Muscle of back (tissue), 13 donors: ENCODE measurements around the gene KAT2A. TPM values are rescaled to one million over a fixed set of nuclear protein-coding genes. Genes with fewer than 3 reads are reported as not detected.
"Not testable (repeated sequence)": the region's sequence is repeated elsewhere in the genome, so short reads cannot be mapped to it uniquely, and the experiment has no call there.

ENCODE experiments used
- DNase-seq, 3 donors: peaks; one replicate each; pipeline versions ENCODE4 v3.0.0 to v3.0.0-alpha.2; 2013
- long read RNA-seq, 9 donors: transcript quantifications; one replicate each; lab custom pipeline, GENCODE V29; 2026
- polyA plus RNA-seq, 10 donors: library from polyadenylated mRNA; unstranded; fragments of 120-200 nt; gene quantifications; one replicate each; pipeline ENCODE4 v1.2.1, GENCODE V29; 2013; ENCODE audit not compliant: insufficient read length in 10 of 10

Gene KAT2A
- 10 to 100 TPM; 28.7 to 62.9 (median 44.1) TPM for polyA plus RNA-seq
- long read RNA-seq, donor 1, partial matches to known transcripts = 0 of 3 reads
- long read RNA-seq, donor 1, other reads (novel, unspliced or antisense) = 0 of 3 reads
- long read RNA-seq, donor 2, partial matches to known transcripts = 0 of 4 reads
- long read RNA-seq, donor 2, other reads (novel, unspliced or antisense) = 0 of 4 reads
- long read RNA-seq, donor 3 = 0 reads
- long read RNA-seq, donor 4, partial matches to known transcripts = 0 of 3 reads
- long read RNA-seq, donor 4, other reads (novel, unspliced or antisense) = 0 of 3 reads
- long read RNA-seq, donor 5, partial matches to known transcripts = 0 of 10 reads
- long read RNA-seq, donor 5, other reads (novel, unspliced or antisense) = 0 of 10 reads
- long read RNA-seq, donor 6, partial matches to known transcripts = 0 of 8 reads
- long read RNA-seq, donor 6, other reads (novel, unspliced or antisense) = 0 of 8 reads
- long read RNA-seq, donor 7, transcript KAT2A-202 (18 exons, 2,990 nt) = major isoform, 7 of 14 reads
- long read RNA-seq, donor 7, partial matches to known transcripts = 6 of 14 reads
- long read RNA-seq, donor 7, other reads (novel, unspliced or antisense) = 0 of 14 reads
- long read RNA-seq, donor 8, partial matches to known transcripts = 0 of 7 reads
- long read RNA-seq, donor 8, other reads (novel, unspliced or antisense) = 0 of 7 reads
- long read RNA-seq, donor 9, partial matches to known transcripts = 0 of 1 reads
- long read RNA-seq, donor 9, other reads (novel, unspliced or antisense) = 0 of 1 reads

DNA sequence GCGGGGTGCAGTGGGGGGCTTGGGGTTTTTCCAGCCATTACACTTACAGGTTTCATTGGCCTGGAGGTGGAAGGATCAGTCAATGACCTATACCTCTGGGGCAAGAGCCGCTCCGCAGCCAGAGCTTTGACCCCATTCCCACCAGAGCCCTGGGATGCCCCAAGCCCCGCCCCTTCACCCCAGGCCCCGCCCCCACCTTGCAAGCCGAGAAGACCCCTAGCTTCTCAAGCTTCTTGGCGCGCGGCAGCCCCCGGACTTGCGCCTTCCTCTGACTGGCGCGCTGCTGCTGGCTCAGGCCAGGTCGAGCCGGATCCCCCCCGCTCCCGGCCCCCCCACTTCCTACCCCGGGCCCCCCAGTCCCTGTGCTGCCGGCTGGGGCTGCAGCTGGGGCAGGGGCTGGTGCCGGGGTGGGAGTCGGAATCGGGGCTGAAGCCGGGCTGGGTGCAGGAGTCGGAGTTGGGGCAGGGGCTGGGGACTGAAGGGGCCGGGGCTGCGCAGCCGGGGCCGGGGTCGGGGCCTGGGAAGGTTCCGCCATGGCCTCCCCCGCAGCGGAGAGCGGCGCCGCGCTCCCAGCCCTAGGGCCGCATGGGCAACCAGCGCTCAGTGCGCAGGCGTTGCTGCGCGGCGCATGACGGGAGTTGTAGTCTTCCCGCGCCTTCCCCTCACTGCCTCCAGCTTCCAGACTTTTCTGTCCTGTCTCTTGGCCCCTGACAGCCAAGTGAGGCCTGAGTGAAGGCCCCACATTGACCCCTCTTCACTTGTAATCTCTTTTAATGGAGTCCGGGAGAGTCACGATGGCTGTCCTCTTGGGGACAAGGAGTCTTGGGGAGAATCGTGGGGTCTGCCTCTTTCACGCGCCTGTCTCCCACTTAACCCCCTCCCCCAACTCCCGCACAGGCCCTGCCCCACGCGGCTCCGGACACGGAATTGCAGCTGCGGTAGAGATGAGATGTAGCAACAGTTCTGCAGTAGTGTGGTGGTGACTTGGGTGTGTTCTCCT lies at the start of gene KAT2A:
Gene KAT2A (minus strand): TSS at position 598 of the 1,000 bp plus-strand sequence. CDS start 63 bp downstream, at position 535.
- DNase-seq = peak; percentile 81 to 95 (median 92)

DNA sequence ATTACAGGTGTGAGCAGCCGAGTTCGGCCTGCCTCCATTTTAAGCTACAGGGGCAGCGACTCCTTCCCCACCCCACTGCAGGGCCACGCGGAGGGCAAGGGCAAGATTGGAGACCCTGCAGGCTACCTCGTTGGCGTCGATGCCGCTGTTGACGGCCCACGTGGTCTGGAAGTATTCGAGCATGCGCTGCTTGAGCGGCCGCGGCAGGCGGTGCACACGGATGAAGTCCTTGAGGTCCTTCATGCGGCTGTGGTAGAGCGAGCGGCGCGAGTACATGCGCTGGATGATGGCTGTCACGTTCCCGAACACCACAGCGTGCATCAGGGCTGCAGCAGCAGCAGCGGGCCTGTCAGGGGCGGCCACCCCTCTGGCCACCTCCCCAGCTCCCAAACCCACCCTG lies 48.2 kb upstream of the KAT2A start:
- no peak for DNase-seq

DNA sequence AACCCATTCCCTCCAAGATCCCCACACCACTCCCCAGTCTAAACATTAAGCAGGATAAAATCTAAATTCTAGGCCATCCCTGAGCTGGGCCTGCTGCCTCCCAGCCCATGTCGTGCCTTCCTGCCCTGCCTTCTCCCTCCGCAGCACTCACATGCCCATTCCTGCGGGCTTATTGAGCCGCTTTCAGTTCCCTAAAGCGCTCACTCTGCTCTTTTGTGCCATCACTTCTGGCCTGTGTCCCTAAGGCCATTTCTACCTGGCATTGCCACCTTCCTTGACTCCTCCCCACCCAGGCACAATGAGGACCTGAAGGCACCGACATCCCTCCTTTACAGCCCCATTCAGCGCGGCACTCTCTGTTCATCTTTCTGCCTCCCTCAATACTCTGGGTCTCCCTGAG lies 46.6 kb upstream of the KAT2A start:
- DNase-seq = no peak

DNA sequence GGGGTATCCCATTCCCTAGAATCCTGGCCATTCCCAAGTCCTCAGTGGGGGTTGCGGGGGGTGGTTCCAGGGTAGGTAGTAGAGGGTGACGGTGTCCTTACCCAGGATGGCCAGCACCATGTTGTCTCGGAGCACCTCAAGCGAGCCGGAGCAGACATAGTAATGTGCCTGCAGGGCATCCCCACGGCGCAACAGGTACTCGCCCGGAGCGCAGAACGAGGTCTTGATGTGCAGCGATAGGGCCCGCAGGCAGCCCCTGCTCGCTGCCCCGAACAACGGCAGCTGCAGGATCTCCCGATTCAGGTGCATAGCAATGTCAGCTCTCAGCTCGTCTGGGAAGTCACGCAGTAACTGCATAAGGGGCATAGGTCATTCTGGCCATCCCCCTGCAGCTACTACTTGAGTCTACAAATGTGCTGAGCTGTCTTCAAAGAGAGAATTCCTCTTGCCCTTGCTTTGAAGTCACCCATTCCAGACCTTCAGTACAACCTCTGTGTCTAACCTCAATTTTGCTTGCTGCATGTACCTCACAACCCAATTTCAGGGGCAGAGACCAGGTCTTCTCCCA lies 45.1 kb upstream of the KAT2A start:
- no peak for DNase-seq

DNA sequence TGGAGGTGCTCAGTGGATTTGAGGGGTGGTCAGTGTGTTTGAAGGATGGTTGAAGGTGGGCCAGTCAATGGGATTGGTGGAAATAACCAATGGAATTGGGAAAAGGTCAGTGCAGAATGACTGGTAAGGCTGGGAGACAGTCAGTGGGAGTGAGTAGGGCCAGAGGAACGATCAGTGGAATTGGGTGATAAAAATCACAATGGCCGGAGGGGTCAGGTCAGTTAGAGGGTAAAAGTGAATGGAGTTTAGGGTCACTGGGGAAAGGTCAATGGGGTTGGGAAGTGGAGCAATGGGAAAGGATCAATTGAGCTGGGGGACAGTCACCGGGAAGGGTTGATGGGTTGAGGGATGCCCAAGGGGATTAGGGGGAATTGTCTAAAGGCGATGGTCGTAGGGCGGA lies 44.6 kb upstream of the KAT2A start:
- no peak for DNase-seq

DNA sequence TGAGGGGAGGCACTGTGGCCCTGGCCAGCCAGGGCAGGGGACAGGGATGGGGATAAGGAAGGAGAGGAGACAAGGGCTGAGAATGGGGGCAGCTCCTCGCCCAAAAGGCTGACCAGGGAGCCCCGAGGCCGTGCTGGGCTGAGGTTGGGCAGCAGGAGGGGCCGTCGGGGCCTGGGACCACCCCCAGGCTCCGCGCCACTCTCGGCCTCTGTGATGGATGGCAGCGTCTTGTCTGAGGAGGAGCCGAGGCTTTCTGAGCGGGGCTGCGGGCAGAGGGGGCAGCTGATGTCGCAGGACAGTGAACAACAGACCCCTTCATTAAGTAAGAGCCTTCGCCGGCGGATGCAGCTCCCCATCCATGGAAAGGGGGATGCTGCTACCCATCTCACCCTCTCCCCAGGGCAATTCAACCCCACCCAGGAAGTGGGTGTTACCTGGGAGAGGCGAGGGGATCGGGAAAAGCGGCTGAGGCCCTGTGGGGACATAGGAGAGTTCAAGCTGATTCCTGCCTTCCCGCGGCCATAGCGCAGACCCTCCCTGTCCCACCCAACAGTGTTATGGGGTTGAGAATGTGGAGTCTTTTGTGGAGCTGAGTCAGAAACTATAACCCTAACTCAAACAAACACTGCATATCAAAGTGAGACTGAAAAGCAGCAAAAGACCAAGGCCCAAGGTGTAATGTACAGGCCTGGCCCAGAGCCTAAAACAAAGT lies 42.7 kb upstream of the KAT2A start:
- no peak for DNase-seq

DNA sequence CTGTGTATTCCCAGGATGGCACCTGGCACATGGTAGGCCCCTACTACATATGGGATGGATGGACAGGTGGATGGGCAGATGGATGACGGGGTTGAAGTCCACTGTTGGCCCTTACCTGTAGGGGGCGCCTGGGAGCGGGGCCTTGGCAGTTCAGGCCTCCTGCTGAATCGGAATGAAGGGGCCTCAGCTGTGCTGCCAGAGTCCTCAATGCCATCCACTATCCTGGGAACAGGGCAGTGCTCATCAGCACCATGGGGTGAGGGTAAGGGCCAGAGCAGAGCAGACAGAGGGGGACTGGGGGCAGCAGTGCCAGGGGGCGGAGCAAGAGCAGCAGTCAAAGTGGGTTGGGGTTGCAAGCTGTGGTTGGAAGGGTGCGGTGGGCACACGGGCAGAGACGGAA lies 41.9 kb upstream of the KAT2A start:
- DNase-seq = no peak

DNA sequence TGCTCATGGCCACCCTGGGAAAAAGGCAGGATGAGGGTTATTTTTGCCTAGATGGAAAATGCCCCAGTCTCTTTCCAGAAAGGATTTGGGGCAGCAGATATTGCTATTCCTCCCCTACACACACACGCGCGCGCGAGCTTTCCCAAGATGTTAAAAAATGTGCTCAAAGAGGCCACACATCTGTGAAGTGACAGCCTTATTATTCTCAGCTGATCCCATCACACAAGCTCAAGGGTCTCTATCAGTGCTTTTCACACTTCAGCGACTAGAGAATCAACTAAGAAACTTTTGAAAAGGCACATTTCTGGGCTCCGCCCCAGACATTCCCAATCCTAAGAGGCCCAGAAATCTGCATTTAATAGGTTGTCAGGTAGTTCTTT lies 39.4 kb upstream of the KAT2A start:
- DNase-seq = no peak

DNA sequence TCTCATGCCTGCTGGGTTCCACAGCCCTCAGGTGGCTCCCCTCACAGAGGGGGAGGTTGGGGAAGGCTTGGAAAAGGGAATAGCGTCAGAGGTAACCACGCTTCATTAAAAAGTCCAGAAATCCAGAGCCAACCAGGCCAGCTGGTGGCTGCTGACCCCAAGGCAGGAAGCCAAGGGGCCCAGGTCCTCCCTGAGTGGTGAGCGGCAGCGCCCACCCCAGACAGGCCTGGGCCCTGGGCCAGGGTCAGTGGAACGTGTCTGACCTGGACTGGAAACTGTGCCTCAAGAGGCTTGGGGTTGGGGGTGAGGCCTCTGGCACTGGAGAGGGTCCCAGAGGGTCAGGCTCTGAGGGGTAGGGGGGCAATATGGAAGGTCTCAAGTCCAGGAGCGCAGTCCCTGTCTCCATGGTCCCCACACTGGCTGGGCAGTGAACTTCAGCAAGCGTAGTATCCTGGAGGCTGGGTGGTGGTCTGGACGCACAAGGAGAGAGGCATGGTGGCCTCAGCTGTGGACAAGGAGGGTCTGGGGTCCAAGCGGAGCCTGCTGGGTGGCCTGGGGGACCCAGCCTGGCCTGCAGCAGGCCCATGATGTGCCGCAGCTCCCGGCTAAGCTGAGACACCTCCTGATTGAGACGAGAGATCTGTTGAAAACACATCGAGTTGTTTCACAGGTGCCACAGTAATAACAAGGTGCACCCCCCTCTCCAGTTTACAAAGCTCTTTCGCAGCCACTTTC lies 38.8 kb upstream of the KAT2A start:
- no peak for DNase-seq

DNA sequence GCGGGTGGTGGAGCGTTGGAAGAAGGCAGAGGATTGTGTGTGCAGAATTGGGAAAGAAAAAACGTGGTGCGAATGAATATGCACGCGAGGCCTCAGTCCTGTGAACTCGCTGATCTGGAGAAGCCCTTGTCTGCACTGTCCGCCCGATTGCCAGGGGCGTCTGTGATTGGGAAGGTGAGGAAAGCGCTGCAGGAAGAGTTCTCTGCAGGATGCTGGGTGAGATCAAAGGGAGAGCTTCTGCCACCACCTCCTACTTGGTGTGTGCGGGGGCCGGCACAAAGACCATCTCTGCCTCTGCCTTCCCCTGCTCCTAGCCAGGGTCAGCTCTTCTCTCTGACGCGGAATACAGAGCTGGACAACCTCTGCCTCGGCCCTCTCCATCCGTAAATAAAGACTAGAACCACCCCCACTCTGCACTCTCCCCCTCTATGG lies 34.5 kb upstream of the KAT2A start:
- peak in 1 of 3 donors; percentile 37 for DNase-seq

DNA sequence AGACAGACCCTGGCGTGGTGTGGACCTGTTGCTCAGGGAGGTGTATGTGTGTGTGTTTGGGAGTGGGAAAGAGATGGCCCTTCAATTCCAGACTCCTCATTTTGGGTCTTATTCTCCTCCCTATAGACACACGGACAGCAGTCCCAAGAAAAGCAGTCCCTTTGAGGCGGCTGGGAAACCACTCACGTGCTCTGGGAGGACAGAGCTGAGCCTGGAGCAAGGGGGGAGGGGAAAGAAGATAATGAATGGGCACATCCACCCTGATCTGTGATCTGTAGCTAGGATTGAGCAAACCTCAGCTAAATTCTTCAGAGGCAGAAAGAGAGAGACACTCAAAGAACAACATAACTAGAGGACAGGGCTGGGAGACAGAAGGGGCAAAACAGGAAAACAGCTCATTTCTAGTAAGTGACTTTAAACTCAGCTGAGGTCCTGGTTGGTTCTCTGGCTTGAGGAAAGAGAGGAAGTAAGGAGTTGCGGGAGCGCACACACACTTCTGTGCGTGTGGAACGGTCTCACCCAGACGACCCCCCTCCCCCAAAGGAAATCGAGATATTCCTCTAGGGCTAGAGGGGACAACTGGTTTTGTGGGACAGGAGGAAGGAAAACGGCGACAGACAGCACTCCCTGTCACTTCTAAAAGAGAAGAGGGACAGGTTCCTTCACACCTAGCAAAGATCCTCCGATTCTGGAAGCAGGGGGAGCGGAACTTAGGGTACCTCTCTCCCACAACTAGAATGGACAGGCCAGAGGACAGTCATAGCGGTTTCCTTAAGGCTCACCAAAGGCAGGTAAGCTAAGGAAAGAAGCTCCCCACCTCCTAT lies 33.0 kb upstream of the KAT2A start:
- DNase-seq = peak in 1 of 3 donors; percentile 22

DNA sequence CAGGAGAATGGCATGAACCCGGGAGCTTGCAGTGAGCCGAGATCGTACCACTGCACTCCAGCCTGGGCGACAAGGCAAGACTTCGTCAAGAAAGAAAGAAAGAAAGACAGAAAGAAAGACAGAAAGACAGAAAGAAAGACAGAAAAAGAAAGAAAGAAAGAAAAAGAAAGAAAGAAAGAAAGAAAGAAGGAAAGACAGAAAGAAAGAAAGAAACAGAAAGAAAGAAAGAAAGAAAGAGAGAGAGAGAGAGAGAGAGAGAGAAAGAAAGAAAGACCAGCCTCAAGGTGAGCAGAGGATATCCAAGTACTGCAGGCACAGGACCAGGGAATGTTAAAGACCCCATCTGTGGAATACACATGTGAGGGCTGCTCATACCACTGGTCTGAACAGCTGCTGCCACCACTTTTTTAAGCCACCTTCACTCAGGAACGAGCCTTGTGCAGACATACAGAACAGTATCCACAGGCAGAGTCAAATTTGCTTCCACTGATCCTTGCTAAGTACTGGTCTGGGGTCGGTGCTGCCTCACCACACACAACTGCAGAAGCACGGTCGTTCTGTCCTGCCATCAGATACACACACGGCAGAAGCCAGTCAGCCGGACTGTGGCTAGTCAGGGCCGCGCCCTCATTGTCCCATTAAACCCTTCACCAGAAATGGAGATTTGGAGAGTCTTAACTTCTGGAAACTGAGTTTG lies 25.9 kb upstream of the KAT2A start:
- DNase-seq = no peak

DNA sequence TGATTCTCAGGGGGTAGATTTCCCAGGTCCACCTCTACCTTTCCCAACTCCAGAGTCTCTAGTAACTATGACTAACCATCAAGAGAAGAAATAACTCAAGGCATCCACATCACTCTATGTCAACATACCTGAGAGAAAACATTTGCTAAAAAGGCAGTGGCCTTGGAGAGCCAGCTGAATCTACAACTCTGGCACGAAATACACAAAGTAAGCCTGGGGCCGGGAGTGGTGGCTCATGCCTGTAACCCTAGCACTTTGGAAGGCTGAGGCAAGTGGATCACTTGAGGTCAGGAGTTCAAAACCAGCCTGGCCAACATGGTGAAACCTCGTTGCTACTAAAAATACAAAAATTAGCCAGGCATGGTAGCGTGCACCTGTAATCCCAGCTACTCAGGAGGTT lies 22.0 kb upstream of the KAT2A start:
- not testable (repeated sequence) for DNase-seq

DNA sequence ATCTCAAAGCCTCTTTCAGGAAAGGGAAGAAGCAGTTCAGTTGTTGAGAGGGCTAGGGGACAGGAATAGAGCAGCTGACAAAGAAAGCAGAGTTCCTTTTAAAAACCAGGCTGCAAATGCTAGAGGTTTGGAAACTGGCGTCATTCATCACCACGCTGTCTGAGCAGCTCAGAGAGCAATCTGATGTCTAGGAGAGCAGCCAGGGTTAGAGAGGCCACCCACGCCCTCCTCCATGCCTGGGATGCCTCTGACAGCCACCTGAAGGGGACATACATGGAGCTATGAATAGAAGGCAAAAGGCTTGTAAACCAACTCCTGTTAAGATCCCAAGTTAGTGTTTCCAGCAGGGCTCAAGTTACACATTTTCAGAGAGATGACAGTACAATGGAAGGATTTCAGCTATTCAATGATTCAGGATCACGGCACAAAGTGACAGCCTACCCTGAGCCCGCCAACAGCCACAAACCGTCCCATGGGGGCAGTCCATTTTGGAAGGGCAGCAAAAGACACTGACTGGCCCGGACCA lies 21.3 kb upstream of the KAT2A start:
- peak in 2 of 3 donors; percentile 24 to 70 for DNase-seq

DNA sequence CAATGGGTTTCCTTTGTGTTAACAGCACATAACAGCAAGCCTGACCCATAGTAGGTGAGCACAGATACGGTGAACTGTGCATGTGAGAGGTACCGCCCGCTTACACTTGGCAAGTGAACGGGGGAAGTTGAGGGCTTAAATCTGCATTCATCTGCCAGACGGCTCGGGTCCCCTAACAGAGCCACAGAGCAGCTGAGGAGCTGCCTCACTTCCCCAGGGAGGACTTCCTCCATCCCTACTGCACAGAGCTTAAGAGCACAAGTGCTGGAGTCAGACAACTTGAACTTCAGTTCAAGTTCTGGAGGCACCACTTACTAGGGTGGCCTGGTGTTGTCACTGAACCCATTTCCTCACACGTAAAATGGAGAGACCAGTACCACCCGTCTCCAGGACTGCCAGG lies 20.2 kb upstream of the KAT2A start:
- DNase-seq = no peak

DNA sequence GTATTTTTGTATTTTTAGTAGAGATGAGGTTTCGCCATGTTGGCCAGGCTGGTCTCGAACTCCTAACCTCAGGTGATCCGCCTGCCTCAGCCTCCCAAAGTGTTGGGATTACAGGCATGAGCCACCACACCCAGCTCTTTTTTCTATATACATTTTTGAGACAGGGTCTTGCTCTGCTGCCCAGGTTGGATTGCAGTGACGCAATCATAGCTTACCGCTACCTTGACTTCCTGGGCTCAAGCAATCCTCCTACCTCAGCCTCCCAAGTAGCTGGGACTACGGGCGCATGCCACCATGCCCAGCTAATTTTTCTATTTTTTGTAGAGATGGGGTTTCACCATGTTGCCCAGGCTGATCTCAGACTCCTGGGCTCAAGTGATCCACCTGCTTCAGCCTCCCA lies 19.5 kb upstream of the KAT2A start:
- not testable (repeated sequence) for DNase-seq

DNA sequence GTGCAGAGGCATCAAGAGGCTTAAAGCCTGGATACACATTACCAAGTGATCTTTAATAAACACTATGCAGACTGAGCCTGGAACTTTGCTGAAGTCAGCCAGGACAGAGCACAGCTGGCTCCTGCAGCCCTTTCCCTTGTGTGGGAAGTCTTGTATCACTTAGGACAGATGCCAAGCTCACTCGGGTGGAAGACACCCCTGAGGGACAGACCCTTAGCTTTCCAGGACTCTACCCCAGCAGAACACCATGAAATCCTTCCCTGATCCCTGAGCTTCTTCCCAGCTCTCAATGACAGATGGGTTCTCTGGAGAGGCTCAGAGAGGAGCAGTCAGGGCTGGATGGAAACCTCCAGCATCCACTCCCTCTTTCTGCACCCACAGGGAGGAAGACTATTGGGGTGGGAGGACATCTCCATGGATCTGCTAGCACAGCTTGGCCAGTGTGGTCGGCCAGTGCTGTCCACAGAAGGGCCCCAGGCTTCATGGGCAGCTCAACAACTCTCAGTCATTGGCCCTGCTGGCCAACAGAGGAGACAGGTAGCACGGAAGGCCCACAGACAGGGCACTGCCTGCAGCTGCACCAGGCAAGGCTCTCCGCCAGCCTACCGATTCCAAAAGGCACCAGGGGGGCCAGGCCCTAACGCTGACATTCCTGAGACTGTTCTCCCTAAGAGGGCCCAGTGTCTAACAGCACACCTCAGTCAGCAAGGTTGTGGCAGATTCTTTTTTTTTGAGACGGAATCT lies 17.8 kb upstream of the KAT2A start:
- peak in 1 of 3 donors; percentile 41 for DNase-seq
